Measurements from ENCODE around the gene VIPR2.

- TF ChIP-seq CTCF (IDR thresholded peaks at IDR 0.05; ENCODE audit: low read depth, low read length, poor library complexity, severe bottlenecking) (no peak), EZH2phosphoT487 (IDR thresholded peaks at IDR 0.05; ENCODE audit: borderline replicate concordance, low read length) (no peak)
Measured at GRCh38 chr7:159000859-159001435, 143.7 kb downstream of the VIPR2 start.
